Cortex of kidney (tissue), 1 donor: ENCODE data around the gene JAZF1.

Experiments used
- DNase-seq: peaks from one replicate; lab custom pipeline; 2025; lab: John Stamatoyannopoulos, UW

The JAZF1 gene

GRCh38 chr7:28165961-28166955, 14.3 kb downstream of the JAZF1 start:
- no peak for DNase-seq

- no peak for DNase-seq
These were observed 15.3 kb downstream of the JAZF1 start for GRCh38 chr7:28165261-28165660.

DNA sequence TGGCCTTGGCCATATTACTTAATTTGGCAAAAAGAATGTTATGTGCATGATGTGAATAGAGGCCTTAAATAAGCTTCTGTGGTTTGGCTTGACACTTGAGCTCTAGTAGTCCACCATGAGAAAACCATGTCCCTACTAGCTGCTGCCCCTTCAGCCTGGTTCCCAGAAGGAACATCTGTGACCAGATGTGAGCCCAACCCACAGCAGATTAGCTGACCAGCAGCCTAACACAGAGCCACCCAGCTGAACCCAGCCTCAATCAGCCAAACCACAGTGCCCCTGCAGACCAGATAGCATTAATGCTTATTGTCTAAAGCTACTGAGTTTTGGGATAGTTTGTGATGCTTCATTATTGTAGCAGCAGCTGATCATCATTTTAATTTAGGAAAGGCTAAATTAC, 16.6 kb downstream of the JAZF1 start:
- no peak for DNase-seq

- no peak for DNase-seq
These were observed 19.3 kb downstream of the JAZF1 start for GRCh38 chr7:28161331-28161730.

DNA sequence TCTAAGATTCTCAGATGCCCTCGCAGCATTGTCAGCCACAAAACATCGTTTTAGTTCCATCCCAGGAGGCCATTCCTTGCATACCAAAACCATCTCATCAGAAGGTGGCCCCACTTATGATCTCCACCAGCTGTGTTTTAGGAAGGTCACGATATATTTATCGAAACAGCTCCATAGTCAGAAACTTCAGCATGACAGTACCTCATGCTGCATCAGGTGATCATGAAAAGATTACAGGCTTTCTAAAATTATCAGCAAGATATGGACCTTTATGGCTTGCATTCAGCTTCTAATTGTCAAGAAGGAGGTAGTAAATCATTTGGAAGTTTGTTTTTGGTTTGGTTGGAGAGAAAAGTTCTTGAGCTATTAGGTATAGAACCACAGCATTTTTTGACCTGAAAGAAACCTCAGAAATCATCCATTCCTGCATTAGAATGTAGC, 20.0 kb downstream of the JAZF1 start:
- DNase-seq = no peak

GRCh38 chr7:28157831-28158416, 22.7 kb downstream of the JAZF1 start:
- no peak for DNase-seq

- no peak for DNase-seq
These were observed 23.4 kb downstream of the JAZF1 start for GRCh38 chr7:28157076-28157745.

DNA sequence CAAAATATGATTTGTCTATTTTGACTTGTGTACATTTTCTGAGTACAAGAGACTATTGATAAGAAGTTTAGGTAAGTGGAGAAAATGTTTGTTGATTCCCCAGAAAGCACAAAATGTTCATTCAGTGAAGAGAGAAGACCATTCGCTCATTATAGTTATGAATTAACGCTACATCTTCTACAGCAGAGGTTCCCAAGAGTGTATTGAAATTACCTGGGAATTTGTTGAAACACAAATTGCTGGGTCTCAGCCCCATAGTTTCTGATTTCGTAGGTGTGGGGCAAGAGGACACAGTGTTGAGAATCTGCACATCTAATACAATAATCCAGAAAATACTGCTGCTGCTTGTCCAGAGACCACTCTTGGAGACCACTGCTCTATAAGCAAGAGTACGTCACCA, 24.2 kb downstream of the JAZF1 start:
- DNase-seq = no peak

- no peak for DNase-seq
These were observed 24.6 kb downstream of the JAZF1 start for GRCh38 chr7:28155964-28156363.

DNA sequence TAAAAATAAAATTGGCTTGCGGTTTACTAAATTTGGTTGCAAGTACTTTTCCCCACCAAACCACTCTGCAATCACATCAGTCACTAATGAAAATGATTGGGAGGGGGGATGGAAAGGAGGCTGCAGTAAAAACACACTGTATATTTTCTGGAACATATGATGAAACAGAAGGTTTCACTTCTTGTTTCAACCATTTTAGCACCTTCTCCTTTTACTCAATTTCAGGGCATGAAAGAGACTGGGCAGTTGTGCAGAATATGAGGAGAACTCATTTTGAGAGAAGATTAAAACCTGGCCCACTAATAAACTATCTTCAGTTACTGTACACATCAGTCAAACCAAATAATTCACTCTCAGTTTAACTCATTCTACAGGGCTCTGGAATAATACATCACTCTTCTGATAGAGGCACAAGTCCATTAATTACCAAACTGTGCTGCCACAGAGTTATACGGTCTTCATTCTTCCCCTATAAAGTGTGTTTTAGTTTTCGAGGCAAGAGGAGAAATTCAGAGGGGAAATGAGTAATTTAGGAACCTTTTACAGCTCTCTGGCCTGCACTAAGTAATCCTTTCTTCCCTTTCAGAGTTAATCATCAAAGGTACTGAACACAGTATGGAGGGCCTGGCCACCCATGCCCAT, 25.5 kb downstream of the JAZF1 start:
- no peak for DNase-seq

DNA sequence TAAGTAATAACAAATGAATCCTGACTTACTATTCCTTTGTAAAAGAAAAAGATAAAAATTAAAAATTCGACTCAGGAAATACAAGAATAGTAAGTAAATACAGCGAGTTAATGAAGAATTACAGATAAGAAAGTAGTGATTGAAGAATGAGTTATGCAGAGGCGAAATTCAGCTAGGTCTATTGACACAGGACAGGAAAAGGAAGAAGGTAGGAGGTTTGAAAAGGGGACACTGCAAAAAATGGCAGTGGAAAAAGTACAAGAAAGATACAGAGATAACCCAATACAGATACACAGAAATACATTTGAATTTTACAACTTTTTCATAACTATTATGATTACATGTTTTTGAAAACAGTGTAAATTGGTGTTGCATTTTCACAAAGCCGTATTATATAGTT, 28.0 kb downstream of the JAZF1 start:
- DNase-seq = no peak

- DNase-seq = no peak
These were observed 28.6 kb downstream of the JAZF1 start for GRCh38 chr7:28151965-28152364.

DNA sequence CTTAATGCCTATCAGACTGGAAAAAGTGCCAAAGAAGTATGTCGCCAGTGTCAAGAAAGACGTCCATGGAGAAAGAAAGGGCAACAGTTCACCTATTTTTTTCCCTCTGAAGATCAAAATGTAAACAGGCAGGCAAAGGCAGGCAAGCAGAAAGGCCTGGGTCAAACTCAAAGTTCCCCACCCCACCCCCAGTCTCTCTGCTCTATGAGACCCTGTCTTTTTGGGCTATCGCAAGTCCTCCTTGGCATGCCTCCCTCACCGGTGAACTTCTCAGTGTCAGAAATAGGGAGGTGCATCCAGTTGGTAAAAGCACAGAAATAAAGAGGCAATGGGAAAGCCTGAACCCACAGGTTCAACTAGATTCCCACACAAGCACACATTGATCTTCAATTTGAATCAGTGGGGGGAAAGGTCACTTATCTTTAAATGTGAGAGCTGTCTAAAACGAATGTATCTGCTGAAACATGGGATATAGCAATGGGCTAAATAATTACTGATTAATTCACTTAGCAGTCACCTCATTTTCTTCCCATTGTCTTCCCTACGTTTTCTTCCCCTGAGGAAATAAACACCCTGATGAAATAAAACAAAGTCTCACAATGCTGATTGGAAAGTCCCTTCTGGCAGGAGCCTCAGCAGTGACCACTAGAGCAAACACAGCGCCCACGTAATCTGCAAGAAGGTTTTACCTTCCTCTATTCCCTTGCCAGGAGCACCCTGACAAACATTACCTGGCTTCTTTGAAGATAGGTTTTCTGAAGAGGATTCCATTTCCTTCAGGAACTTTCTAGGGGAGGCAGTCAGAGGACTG, 31.1 kb downstream of the JAZF1 start:
- DNase-seq = no peak

DNA sequence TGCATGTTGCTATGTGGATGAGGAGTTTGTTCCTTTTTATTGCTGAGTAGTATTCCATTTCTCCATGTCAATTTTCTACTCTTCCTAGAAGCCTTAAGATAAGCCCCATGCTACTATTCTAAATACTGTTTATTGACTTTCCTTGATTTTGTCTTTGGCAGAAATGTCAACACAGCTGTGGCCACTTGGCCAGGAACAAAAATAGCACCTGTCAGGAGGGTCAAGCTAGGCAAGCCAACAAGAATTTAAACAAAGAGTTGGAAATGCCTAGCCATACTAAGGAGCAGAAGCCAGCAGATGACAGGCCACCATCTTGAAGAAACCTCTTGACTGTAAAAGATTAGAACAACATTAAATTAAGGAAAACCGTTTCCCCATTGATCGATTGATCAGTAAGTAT, 34.7 kb downstream of the JAZF1 start:
- no peak for DNase-seq

DNA sequence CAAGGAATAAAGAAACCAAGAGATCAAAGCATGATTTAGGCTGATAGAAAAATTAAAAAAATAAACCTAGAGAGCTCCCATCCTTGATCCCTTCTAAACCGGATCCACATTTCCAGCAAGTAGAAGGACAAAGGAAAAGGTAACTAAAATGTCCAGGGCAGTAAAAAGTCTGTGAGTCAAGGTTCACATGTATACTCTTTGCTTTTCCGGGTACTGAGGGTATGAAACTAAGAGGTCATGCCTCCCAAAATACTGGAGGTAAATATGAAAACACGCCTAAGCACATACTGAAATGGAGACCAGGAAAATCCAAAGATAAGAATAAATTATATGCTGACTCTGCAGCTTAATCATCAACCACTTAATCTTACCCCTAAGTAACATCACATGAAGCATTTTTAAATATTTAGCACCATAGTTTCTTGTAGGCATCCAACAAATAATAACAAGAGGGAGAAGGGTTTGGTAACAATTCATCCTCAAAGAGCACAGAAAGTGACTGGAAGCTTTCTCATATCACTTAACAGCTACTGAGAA, 35.4 kb downstream of the JAZF1 start:
- DNase-seq = no peak

DNA sequence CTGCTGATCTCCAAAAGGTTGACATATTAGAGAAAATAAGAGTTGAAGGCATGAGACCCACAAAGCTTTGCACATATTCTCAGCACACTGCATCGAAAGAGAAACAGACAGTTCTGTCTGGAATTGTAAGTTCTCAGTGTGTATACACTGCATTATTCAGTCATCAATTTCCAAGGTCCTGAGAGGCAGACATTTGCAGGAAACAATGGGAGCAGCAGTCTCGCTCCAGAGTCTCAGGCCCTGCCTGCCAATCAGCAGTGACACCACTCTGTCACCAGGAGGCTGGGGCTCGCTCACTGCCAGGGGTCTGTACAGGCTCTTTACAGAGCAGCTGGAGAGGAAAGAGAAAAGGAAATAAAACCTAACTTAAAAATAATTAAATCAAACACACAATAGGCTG, 36.3 kb downstream of the JAZF1 start:
- no peak for DNase-seq

- DNase-seq = no peak
These were observed 37.9 kb downstream of the JAZF1 start for GRCh38 chr7:28142650-28143049.

DNA sequence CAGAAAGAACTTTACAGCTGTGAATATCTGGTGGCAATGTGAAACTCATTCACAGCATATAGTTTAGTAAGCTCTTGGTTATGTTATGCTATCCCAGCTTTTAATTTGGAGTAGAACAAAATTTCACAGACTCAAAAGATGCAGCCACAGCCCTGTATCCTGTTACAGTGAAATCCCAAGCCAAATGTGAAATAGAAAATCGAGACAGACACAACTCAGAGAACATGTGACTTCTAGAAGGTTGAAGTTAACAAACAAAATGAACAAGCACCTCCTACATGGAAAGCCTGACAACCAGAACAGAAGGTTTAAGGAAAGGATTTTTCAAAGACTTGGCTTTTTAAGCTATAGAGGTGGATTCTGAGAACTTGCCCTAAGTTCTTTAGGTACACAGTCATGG, 39.6 kb downstream of the JAZF1 start:
- DNase-seq = no peak

DNA sequence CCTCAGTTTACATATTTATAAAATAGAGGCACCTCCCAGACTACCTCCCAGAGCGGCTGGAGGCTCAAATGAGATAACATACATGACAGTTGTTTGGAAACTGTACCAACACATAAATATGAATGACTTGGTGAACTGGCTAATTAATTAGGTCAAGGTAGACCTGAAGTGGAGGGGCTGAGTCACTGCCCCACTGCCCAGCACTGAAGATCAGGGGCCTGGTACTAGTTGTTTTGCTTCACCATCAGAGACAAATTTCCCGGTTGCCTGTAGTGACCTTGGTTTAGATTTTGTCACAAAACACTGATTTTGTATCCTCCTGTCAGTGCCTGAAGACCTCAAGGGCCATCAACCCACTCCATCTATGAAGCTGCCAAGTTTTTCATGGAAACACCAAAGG, 41.8 kb downstream of the JAZF1 start:
- no peak for DNase-seq

DNA sequence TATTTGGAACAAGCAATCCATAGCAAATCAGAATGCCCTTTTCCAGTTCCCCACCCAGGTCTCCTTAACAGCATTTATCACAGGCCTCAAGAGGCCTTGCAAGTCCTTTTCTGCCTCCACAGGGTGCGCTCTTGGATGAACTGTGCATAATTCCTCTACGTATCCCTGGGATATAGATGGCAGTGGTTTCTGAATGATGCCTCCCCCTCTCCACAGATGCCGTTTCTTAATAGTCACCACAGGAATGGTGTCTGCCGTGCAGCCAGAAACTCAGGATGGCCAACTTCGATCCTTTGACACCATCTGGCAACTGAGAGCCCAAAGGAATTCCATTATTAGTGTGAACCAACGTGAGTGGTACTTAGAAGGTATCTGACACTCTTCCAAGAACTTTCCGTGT, 43.1 kb downstream of the JAZF1 start:
- DNase-seq = no peak

DNA sequence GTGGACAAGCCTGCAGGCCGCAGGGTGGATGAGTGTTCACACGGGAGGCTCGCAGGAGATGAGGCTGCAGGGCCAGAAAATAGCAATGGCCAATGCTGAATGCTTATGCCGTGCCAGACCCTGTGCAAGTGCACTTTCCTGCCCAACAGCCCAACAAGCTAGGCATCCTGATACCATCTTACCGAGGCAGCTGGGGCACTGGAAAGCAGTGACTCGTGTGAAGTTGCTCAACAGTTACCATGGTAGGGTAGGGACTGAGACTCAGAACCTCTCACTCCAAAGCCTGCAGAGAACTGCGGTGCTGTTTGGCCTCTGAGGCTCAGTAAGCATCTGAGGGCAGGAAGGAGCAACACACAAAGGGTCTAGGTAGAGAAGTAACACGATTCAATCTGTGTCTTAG, 43.7 kb downstream of the JAZF1 start:
- DNase-seq = no peak
